DND-41 (cell line): ENCODE measurements around the gene ALDH1A1.

Source experiments
- CTCF ChIP-seq: IDR thresholded peaks from 2 replicates; pipeline ENCODE4 v1.5.1; 2012; ENCODE audit warnings: borderline replicate concordance, low read length, moderate library complexity, mild to moderate bottlenecking; ENCODE audit not compliant: poor library complexity, severe bottlenecking; ENCODE audit errors: extremely low read depth
- EZH2 ChIP-seq: IDR thresholded peaks from 3 replicates; pipeline ENCODE4 v1.6.1; 2012; ENCODE audit warnings: borderline replicate concordance, low read depth, mild to moderate bottlenecking, moderate library complexity, low read length, inconsistent platforms; ENCODE audit not compliant: severe bottlenecking

GRCh38 chr9:72991772-72992171 is 38.9 kb upstream of the ALDH1A1 start:
- no peak for TF ChIP-seq CTCF
- no peak for TF ChIP-seq EZH2
